ENCODE results near the gene EID3.

Gene EID3

GRCh38 chr12:104276273-104277131 lies 27.0 kb upstream of the EID3 start:
- no peaks in the 10 kb centered on the region for H4K20me1 ChIP-seq (ENCODE audit: insufficient read depth, low read length, poor library complexity, severe bottlenecking)
- peak overlapping the region; percentile 36 for H3K4me2 ChIP-seq (ENCODE audit: low read depth, low read length, poor library complexity, severe bottlenecking)
- TF ChIP-seq EZH2phosphoT487 (IDR thresholded peaks at IDR 0.05; ENCODE audit: borderline replicate concordance): no peak
- TF ChIP-seq, protein P1, sequence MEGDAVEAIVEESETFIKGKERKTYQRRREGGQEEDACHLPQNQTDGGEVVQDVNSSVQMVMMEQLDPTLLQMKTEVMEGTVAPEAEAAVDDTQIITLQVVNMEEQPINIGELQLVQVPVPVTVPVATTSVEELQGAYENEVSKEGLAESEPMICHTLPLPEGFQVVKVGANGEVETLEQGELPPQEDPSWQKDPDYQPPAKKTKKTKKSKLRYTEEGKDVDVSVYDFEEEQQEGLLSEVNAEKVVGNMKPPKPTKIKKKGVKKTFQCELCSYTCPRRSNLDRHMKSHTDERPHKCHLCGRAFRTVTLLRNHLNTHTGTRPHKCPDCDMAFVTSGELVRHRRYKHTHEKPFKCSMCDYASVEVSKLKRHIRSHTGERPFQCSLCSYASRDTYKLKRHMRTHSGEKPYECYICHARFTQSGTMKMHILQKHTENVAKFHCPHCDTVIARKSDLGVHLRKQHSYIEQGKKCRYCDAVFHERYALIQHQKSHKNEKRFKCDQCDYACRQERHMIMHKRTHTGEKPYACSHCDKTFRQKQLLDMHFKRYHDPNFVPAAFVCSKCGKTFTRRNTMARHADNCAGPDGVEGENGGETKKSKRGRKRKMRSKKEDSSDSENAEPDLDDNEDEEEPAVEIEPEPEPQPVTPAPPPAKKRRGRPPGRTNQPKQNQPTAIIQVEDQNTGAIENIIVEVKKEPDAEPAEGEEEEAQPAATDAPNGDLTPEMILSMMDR (conservative IDR thresholded peaks at IDR 0.05; ENCODE audit: low read length): no peak
- H2AFZ ChIP-seq (ENCODE audit: low read length): peak overlapping the region; percentile 61
- H3K4me3 ChIP-seq (ENCODE audit: low read length, poor library complexity, severe bottlenecking): no peak overlapping the region
- no peaks in the 10 kb centered on the region for H3K79me2 ChIP-seq (ENCODE audit: insufficient read depth, low read length)
- no peaks in the 10 kb centered on the region for H3F3A ChIP-seq (ENCODE audit: low read depth)
- no peaks in the 10 kb centered on the region for H3K9me2 ChIP-seq (replicated peaks; ENCODE audit: low read depth, low read length)
- no peaks in the 10 kb centered on the region for H3K27me3 ChIP-seq (ENCODE audit: insufficient read depth, low read length, poor library complexity, severe bottlenecking)
- no peaks in the 10 kb centered on the region for H3K36me3 ChIP-seq (ENCODE audit: insufficient read depth, low read length)
- no peak overlapping the region for H3K9ac ChIP-seq (ENCODE audit: low read depth, low read length, poor library complexity, severe bottlenecking)
- H3K4me1 ChIP-seq (ENCODE audit: insufficient read depth, low read length, poor library complexity, severe bottlenecking): no peaks in the 10 kb centered on the region
- H3K9me3 ChIP-seq (ENCODE audit: insufficient read depth, low read depth, low read length): no peaks in the 10 kb centered on the region

GRCh38 chr12:104279164-104279563 lies 24.4 kb upstream of the EID3 start:
- TF ChIP-seq EZH2phosphoT487 (IDR thresholded peaks at IDR 0.05; ENCODE audit: borderline replicate concordance): no peak
- TF ChIP-seq, protein P1 (conservative IDR thresholded peaks at IDR 0.05; ENCODE audit: low read length): no peak
- Histone ChIP-seq H3K36me3 (ENCODE audit: insufficient read depth, low read length) (no peaks in the 10 kb centered on the region), H3K9me3 (ENCODE audit: insufficient read depth, low read depth, low read length) (no peaks in the 10 kb centered on the region), H3K4me1 (ENCODE audit: insufficient read depth, low read length, poor library complexity, severe bottlenecking) (no peaks in the 10 kb centered on the region), H3F3A (ENCODE audit: low read depth) (no peaks in the 10 kb centered on the region), H4K20me1 (ENCODE audit: insufficient read depth, low read length, poor library complexity, severe bottlenecking) (no peaks in the 10 kb centered on the region), H3K4me2 (ENCODE audit: low read depth, low read length, poor library complexity, severe bottlenecking) (no peak overlapping the region), H3K79me2 (ENCODE audit: insufficient read depth, low read length) (no peaks in the 10 kb centered on the region), H3K9me2 (replicated peaks; ENCODE audit: low read depth, low read length) (no peaks in the 10 kb centered on the region), H3K9ac (ENCODE audit: low read depth, low read length, poor library complexity, severe bottlenecking) (no peak overlapping the region), H2AFZ (ENCODE audit: low read length) (no peak overlapping the region), H3K27me3 (ENCODE audit: insufficient read depth, low read length, poor library complexity, severe bottlenecking) (no peaks in the 10 kb centered on the region), H3K4me3 (ENCODE audit: low read length, poor library complexity, severe bottlenecking) (no peak overlapping the region)

GRCh38 chr12:104280111-104280510 lies 23.4 kb upstream of the EID3 start:
- H3F3A ChIP-seq (ENCODE audit: low read depth): no peaks in the 10 kb centered on the region
- TF ChIP-seq EZH2phosphoT487 (IDR thresholded peaks at IDR 0.05; ENCODE audit: borderline replicate concordance): no peak
- H3K9me3 ChIP-seq (ENCODE audit: insufficient read depth, low read depth, low read length): no peaks in the 10 kb centered on the region
- no peak overlapping the region for H3K9ac ChIP-seq (ENCODE audit: low read depth, low read length, poor library complexity, severe bottlenecking)
- H2AFZ ChIP-seq (ENCODE audit: low read length): 0 out of 2 replicates have a peak overlapping the region, but pooled peaks have one; percentile 4
- no peaks in the 10 kb centered on the region for H3K79me2 ChIP-seq (ENCODE audit: insufficient read depth, low read length)
- H4K20me1 ChIP-seq (ENCODE audit: insufficient read depth, low read length, poor library complexity, severe bottlenecking): no peaks in the 10 kb centered on the region
- H3K4me1 ChIP-seq (ENCODE audit: insufficient read depth, low read length, poor library complexity, severe bottlenecking): no peaks in the 10 kb centered on the region
- no peaks in the 10 kb centered on the region for H3K27me3 ChIP-seq (ENCODE audit: insufficient read depth, low read length, poor library complexity, severe bottlenecking)
- H3K4me3 ChIP-seq (ENCODE audit: low read length, poor library complexity, severe bottlenecking): no peak overlapping the region
- no peaks in the 10 kb centered on the region for H3K9me2 ChIP-seq (replicated peaks; ENCODE audit: low read depth, low read length)
- no peak overlapping the region for H3K4me2 ChIP-seq (ENCODE audit: low read depth, low read length, poor library complexity, severe bottlenecking)
- H3K36me3 ChIP-seq (ENCODE audit: insufficient read depth, low read length): no peaks in the 10 kb centered on the region

Data from Loucy (cell line).